GM12892 (cell line): ENCODE results near the gene MRPL45.
A peak's percentile ranks its signal among the peaks of the same experiment; 100 is the strongest.

Experiments used
- DNase-seq: peaks from one replicate; pipeline ENCODE4 v3.0.0; 2011; ENCODE audit not compliant: insufficient read length
- FAIRE-seq: peaks from 2 replicates; lab custom pipeline; 2011; peaks lifted over from hg19 to GRCh38; lab: Jason Lieb, UNC
- POLR2A ChIP-seq: IDR thresholded peaks from 2 replicates; pipeline ENCODE4 v1.6.1; 2011; ENCODE audit warnings: low read depth, low read length, control low read depth
- POLR2AphosphoS5 ChIP-seq: IDR thresholded peaks from 2 replicates; pipeline ENCODE4 v1.6.1; 2011; ENCODE audit warnings: low read depth, low read length, control low read depth
- TAF1 ChIP-seq: IDR thresholded peaks from 2 replicates; pipeline ENCODE4 v1.6.1; 2011; ENCODE audit warnings: low read depth, mild to moderate bottlenecking, control low read depth, low read length, borderline replicate concordance

The MRPL45 gene

GRCh38 chr17:38342886-38343607, 46.1 kb downstream of the MRPL45 start:
- FAIRE-seq: no peak
- no peak for DNase-seq
- TF ChIP-seq TAF1 (no peak), POLR2A (no peak), POLR2AphosphoS5 (no peak)

GRCh38 chr17:38343608-38344419, 46.8 kb downstream of the MRPL45 start, which contains the start of gene GPR179:
GPR179 (minus strand) TSS chr17:38343956; CDS start chr17:38343789, 167 bp downstream.
- no peak for TF ChIP-seq TAF1
- no peak for TF ChIP-seq POLR2AphosphoS5
- TF ChIP-seq POLR2A: no peak
- FAIRE-seq (no peak), DNase-seq (no peak)

GRCh38 chr17:38344420-38344745, 47.4 kb downstream of the MRPL45 start:
- no peak for DNase-seq

GRCh38 chr17:38345743-38346142, 48.8 kb downstream of the MRPL45 start:
- FAIRE-seq: no peak
- DNase-seq: no peak
- no peak for TF ChIP-seq TAF1

More at GRCh38 chr17:38344420-38344745, 47.4 kb downstream of the MRPL45 start:
- no peak for TF ChIP-seq POLR2AphosphoS5
- TF ChIP-seq POLR2A: no peak
- TF ChIP-seq TAF1: no peak
- FAIRE-seq: no peak

- DNase-seq (no peak), FAIRE-seq (no peak)
- TF ChIP-seq POLR2A (no peak), TAF1 (no peak), POLR2AphosphoS5 (no peak)
Observed at GRCh38 chr17:38349097-38349730, 52.2 kb downstream of the MRPL45 start.

GRCh38 chr17:38350035-38350434, 53.1 kb downstream of the MRPL45 start:
- DNase-seq (no peak), FAIRE-seq (no peak)
- no peak for TF ChIP-seq POLR2AphosphoS5
- no peak for TF ChIP-seq TAF1
- TF ChIP-seq POLR2A: no peak

GRCh38 chr17:38351412-38352222, 54.6 kb downstream of the MRPL45 start, which contains the start of gene SOCS7:
SOCS7 (plus strand) TSS chr17:38351844; CDS start chr17:38352053, 209 bp downstream.
- FAIRE-seq (no peak), DNase-seq (peak; percentile 87)
- peak; percentile 88 for TF ChIP-seq POLR2A
- peak; percentile 83 for TF ChIP-seq POLR2AphosphoS5
- TF ChIP-seq TAF1: peak; percentile 62; the same call in 1 of the 2 replicates

GRCh38 chr17:38352245-38353085, 55.5 kb downstream of the MRPL45 start:
- TF ChIP-seq TAF1 (no peak), POLR2A (no peak), POLR2AphosphoS5 (no peak)
- DNase-seq: no peak
- no peak for FAIRE-seq

GRCh38 chr17:38353086-38353604, 56.2 kb downstream of the MRPL45 start:
- TF ChIP-seq POLR2AphosphoS5: no peak
- no peak for TF ChIP-seq POLR2A
- TF ChIP-seq TAF1: no peak
- DNase-seq (no peak), FAIRE-seq (no peak)

- TF ChIP-seq POLR2A (no peak), TAF1 (no peak), POLR2AphosphoS5 (no peak)
- DNase-seq: no peak
- FAIRE-seq: no peak
Observed at GRCh38 chr17:38353668-38354067, 56.7 kb downstream of the MRPL45 start.
